RPMI8226 (cell line): ENCODE data around the gene JUNB.

Source experiments
- DNase-seq: peaks from one replicate; pipeline ENCODE4 v3.0.0-alpha.2; 2015

Gene JUNB

DNA sequence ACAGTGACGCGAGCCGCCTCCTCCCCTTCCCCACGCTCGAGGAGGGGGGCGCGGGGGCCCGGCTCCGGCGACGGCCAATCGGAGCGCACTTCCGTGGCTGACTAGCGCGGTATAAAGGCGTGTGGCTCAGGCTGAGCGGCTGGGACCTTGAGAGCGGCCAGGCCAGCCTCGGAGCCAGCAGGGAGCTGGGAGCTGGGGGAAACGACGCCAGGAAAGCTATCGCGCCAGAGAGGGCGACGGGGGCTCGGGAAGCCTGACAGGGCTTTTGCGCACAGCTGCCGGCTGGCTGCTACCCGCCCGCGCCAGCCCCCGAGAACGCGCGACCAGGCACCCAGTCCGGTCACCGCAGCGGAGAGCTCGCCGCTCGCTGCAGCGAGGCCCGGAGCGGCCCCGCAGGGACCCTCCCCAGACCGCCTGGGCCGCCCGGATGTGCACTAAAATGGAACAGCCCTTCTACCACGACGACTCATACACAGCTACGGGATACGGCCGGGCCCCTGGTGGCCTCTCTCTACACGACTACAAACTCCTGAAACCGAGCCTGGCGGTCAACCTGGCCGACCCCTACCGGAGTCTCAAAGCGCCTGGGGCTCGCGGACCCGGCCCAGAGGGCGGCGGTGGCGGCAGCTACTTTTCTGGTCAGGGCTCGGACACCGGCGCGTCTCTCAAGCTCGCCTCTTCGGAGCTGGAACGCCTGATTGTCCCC lies at the start of gene JUNB:
JUNB (plus strand) TSS at position 142 of the 706 bp plus-strand sequence; CDS start at position 428, 286 bp downstream.
- DNase-seq = peak; percentile 96

DNA sequence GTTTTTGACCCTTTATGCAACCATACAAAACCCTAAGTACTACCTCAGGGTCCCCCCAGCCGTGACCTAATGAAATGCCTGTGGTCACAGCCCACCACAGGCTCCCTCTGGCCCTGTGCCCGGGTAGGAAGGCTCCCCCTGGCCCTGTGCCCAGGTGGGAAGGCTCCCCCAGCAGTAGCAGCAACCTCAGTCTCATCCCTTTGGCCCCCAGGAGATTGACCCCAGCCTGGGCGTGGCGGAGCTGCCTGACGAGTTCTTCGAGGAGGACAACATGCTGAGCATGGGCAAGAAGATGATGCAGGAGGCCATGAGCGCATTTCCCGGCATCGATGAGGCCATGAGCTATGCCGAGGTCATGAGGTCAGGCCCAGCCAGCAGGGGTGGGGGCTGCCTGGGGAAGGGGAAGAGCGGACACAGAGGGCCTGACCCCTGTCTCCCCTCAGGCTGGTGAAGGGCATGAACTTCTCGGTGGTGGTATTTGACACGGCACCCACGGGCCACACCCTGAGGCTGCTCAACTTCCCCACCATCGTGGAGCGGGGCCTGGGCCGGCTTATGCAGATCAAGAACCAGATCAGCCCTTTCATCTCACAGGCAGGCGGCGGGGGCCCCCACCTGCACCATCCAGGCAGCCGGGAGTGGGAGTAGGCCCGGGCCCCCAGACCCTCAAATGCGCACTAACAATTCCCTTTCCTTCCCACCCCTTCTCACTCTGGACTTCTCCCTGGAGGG lies 46.0 kb upstream of the JUNB start:
- DNase-seq = no peak

DNA sequence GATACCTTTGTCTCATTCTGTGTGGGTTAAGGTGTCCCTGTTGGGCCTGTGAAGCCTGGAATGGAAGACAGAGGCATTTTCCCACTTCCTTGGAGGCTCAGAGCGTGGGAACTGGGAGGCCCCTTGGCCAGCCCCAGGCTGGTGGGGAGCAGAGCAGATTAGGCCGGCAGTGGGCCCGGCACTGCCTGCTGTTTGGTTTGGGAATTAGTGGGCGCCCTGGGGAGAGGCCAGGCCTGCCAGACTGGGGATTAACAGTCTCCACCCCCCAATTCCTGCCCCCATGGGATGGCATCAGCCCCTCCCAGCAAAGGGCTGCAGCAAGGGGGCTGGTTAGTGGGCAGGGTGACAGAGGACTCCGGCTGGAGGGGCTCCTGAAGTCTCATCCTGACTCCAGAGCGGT lies 42.8 kb upstream of the JUNB start:
- no peak for DNase-seq

DNA sequence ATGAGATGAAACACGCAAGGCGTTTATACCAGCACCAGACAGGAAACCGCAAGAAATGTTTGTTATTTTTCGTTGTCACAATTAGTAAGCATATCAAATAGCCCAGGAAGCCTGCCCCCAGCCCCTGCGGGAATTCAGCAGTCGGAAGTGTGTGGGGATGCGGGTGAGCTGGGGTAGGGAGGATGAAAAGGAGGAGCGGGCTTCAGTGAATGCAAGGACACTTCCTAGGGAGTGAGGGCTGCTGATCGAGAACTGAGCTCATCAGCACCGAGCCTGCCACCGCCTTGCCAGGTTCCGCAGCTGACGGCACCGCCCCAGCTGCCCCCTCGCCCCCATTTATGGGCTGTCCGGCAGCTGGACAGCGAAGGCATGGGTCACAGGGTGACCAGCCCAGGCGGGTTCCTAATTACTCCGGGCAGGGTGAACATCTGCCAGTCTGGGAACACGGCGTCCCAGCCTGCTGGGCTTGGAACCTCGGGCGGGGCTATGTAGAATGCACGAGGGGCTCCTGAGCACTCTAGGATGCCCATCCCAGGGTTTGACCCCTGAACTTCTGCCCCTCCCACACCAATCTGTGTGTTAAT lies 41.3 kb upstream of the JUNB start:
- no peak for DNase-seq

DNA sequence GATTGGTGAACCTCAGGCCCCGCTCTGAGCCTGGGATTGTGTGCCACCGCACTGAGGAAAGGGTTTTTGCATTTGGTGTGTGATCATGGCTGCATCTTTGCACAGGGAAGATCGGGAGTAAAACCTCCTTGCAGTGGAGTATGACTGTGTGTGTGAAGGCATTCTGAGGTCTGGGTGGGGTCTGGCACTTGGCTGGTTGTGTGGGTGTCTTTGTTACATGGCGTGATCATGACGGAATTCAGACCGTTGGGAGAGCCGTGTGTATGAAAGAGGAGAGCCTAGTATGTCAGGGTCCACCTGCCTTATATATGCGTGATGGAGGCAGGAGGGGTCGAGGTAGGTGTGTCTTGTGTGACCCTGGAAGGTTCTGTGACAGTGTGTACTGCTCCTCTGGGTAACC lies 40.4 kb upstream of the JUNB start:
- no peak for DNase-seq

DNA sequence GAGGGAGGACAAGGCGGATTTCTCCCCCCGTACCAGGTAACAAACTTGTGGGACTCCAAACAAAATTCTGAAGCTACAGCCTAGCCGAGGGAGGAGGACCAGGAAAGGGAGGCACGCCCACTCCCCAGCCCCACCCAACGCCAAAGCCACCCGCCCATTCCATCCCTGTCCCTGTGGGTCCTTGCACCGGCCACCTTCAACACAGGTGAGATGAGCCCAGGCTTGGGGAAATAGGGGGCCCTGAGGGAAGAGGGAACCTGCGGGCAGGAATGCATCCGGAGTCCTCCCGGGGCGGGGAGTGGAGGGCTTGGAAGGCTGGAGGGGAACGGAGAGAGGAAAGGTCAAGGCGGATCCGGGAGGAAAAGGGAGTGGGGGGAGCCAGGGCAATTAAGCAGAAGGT lies 39.7 kb upstream of the JUNB start, which contains the start of gene BEST2:
BEST2 (plus strand) TSS at position 157 of the 400 bp plus-strand sequence. CDS start 802 bp downstream, outside the sequence.
- DNase-seq = no peak

DNA sequence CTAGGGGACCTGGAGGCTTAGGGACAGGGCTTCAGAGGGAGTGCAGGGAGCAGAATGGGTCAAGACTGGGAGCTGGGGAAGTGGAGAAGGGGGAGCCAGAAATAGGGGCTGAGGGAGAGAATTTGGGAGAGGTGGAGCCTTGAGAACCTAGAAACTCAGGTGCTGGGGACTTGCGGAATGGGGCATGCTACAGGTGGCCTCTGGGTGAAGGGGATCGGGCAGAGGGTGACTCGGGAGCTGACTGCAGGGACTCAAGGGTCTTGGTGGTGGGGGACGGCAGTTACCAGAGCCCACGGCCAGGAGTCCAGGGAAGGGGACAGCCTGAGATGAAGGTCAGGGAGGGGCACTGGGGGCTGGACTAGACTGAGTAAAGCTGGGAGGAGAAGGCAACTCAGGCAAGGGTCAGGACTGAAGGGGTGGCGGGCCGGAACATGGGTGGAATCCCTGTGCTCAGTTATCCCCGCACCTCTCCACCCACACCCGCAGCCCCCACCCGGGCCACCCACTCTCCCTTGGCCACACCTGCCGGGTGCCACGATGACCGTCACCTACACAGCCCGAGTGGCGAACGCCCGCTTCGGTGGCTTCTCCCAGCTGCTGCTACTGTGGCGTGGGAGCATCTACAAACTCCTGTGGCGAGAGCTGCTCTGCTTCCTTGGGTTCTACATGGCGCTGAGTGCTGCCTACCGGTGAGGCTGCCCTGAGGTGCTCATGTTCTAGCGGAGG lies 39.1 kb upstream of the JUNB start:
- no peak for DNase-seq

DNA sequence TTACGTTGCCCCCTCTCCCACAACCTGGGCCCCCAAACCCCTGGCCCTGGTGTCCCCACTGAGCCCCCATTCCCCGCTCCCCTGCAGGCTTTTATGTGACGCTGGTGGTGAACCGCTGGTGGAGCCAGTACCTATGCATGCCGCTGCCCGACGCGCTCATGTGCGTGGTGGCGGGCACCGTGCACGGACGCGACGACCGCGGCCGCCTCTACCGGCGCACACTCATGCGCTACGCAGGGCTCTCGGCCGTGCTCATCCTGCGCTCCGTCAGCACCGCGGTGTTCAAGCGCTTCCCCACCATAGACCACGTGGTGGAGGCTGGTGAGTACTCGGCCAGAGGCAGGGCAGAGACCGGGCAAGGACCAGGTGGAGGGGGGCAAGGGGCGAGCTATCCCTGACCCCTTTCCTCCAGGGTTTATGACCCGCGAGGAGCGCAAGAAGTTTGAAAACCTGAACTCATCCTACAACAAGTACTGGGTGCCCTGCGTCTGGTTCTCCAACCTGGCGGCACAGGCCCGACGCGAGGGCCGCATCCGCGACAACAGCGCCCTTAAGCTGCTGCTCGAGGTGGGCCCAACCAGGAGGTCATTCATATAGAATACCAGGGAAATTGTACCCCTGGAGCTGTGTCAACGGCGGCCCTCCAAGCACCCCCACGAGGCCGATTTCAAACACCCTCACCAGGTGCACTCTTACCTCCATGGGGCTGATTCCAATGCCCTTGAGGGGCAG lies 36.7 kb upstream of the JUNB start:
- no peak for DNase-seq

DNA sequence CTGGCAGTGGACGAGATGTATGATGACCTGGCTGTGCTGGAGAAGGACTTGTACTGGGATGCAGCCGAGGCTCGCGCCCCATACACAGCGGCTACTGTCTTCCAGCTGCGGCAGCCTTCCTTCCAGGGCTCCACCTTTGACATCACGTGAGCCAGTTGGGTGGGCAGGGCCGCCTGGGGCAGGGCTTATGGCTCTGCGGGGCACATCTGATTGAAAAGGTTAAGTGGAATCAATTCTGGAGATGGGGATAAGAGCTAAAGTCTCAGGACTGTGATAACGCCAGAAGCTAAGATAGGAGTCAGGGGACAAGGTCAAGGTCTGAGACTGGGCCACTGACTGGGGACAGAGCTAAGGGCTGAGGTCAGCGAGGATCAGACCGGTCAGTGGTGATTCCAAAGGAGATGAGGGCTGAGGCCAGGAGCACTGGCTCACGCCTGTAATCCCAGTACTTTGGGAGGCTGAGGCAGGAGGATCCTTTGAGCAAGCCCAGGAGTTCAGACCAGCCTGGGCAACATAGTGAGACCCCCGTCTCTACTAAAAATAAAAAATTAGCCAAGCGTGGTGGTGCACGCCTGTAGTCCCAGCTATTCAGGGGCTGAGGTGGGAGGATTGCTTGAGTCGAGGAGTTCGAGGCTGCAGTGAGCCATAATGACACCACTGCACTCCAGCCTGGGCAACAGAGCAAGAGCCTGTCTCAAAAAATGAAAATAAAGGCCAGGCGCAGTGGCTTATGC lies 35.0 kb upstream of the JUNB start:
- DNase-seq = no peak

DNA sequence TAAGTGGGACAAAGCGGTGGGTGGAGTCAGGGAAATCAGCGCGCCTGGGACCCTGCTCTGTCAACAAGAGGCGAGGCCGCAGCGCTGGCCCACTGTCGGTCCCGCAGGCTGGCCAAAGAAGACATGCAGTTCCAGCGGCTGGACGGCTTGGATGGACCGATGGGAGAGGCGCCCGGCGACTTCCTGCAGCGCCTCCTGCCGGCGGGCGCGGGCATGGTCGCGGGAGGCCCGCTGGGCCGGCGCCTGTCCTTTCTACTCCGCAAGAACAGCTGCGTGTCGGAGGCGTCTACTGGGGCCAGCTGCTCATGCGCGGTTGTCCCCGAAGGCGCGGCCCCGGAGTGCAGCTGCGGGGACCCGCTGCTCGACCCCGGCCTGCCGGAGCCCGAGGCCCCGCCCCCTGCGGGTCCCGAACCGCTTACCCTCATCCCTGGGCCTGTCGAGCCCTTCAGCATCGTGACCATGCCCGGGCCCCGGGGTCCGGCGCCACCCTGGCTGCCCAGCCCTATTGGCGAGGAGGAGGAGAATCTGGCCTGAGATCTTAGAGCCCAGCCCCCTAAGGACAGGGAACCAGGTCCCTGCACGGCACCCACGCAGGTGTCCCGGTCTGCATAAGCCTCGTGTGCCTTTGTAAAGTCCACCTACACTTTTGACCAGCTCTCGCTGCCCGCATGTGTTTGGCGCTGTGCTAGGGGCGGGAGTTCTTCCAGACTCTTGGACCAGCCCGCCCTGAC lies 33.6 kb upstream of the JUNB start:
- peak; percentile 75 for DNase-seq

DNA sequence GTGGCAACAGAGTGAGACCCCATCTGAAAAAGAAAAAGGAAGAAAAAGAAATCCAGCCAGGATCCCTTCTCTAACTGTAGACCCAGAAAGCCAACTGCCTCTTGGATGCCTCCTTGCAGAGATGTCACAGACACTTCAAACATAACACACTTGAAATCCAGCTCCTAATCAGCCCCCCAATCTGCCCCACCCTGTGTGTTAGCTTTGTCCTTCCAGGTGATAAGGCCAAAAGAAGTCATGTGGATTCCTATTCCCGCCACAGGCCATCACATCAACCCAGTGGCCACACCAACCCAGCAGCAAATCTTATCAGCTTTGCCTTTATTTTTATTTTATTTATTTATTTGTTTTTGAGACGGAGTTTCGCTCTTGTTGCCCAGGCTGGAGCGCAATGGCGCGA lies 31.6 kb upstream of the JUNB start:
- DNase-seq = no peak

DNA sequence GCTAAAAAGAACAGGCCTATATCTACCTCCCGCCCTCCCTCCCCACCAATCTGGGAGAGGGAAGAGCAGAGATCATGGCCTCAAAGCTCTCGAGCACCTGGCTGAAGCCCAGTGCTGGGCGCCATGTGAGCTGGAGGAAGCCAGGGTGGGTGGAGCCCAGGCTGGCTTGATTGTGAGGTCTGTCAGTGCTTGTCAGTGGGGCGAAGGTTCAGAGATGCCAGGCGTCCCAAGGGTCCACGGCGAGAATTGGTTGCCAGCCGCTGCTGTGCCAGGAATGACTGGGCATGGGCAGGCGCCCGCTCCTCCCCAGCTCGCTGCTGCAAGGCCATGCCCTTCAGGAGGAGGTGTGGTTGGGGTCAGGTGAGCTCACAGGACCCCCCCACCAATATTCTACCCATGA lies 28.2 kb upstream of the JUNB start:
- no peak for DNase-seq

DNA sequence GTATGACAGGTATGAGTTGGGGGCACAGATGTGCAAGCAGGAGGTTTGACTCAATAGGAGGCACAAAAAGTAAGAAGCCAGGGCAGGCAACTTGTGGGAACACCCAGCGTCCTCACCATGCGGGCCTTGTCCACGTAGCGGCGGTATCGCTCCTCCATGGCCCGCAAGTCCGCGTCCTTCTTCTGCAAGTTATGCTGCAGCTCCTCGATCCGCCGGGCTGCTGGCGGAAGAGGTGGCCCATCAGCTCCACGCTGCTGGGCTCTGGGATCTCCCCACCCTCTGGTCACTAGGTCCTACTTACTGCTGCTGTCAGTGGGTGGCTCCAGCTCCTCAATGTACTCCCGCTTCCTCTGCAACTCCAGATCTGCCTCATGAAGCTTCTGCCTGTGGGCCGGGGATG lies 26.6 kb upstream of the JUNB start:
- no peak for DNase-seq

DNA sequence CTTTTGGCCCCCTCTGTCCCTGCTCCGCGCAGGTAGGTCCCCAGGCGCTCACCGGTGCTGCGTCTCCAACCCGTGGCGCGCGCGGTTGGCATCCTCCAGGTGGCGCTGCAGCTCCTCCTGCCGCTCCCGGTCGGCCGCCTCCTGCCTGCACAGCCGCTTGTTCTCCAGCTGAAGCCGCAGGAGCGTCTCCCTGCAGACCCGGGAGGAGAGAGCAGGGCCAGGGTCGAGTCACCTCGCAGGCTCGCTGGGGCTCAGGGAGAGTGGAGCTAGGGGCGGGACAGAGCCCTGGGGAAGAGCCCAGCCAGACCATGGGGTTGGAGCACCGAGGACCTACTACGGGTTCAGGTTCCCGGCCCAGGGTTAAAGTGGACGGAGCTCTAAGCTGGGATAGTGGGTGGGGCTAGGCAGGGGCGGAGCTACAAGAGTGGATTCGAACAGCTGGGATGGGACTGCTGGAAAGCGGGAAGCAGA lies 25.2 kb upstream of the JUNB start:
- DNase-seq = peak; percentile 84

DNA sequence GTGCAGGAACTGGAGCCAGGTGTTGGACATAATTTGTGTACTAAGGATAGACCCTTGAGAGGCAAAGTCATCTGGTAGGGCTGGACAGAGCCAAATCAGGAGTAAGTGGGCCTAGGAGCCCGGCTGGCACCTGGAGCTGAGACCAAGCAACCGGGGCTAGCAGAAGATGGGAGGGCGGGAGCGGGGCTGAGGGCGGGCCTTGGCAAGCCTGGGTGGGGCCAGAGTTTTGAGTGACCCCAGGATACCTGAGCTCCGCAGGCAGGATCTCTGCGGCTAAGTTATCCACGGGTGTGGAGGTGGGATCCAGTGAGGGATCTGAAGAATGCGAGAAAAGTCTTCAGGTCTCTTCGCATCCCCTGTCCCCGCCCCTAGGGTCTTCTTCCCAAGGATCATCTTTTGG lies 24.1 kb upstream of the JUNB start:
- DNase-seq = no peak

DNA sequence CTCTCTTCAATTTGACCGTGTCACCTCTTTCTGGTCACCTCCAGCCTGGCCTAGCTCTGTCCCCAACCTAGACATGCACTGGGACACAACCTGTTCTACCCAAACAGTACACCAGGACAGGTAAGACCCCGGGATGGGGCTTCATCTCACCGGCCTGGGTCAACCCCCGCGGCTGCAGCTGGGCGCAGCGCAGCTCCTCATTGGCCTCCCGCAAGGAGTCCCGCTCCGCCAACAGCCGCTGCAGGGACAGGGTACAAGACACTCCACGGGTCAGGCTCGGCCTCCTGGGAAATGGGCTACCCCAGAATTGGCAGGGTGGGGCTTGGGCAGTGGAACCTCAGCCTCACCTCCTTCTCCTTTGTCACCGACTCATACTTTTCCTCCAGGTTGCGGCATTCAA lies 23.6 kb upstream of the JUNB start:
- no peak for DNase-seq

DNA sequence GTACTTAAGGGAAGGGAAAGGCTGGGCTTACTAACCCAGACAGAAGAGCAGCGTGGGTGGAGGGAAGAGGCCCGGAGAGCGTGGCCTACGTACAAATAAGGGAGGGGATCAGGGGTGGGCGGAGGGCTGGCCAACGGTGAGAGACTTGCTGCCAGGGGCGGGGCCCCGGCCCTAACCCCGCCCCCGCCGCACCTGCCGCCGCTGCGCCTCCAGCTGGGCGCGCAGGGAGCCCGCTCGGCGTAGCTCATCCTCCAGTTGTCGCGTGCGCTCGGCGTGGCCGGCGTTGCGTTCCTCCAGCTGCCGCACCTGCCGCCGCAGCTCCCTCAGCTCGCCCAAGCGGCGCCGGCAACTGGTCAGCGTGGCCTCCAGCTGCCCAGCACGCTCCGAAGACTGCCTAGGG lies 21.6 kb upstream of the JUNB start:
- DNase-seq = no peak

DNA sequence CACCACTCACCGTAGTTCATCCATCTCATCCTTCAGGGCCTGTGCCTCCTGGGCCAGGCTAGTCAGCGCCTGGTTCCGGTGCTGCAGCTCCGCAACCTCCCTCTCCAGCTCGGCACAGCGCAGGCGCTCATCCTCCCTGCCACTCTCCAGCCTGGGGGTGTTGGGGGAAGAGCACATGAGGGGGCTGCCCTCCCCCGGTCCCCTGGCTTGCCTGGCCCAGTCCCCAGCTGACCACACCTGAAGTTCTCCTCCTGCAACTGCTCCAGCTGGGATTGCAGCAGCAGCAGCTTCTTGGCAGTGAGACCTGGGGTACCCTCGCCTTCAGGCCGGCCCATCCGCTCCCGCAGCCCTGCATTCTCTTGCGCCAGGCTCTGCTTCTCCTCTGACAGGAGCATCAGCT lies 20.4 kb upstream of the JUNB start:
- DNase-seq = no peak

DNA sequence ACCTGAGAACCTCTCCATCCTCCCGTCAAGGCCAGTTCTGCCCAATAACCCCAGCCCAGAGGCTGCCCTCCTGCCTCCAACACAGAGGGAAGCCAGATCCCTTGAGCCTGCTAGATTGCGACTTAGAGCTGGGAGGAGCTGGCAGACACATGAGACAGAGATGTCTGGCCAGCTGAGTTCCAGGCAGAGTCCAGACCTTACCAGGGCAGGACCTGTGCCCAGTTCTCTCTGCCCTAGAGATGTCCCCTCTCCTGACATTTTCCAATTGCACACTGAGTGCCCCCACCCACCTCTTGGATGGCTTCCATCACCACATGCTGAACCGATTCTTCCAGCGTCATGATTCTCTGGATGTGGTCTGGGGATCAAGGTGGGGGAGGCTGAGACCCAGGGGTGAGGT lies 19.0 kb upstream of the JUNB start:
- no peak for DNase-seq

DNA sequence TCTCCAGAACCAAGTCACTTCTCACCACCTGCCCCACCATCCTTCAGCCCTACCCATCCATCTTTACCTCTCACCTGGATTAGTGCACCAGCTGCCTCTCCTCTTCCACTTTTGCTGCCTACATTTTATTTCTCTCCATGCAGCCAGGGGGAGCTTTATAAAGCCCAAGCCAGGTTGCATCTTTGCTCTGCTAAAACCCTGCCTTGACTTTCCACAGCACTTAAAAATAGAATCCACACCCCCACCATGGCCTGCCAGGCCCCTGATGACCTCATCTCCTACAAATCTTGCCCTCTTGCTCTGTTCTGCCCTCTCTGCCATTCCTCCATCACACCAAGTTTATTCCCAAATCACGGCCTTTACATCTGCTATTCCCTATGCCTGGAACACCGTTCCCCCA lies 17.7 kb upstream of the JUNB start:
- peak; percentile 51 for DNase-seq
